HG03045 (cell line): Measurements from ENCODE around the gene ACRBP.

Experiments
- ATAC-seq: cut with Tn5 transposase; IDR thresholded peaks from one replicate; pipeline ENCODE4 v1.9.1; 2021; ENCODE audit warnings: mild to moderate bottlenecking, moderate library complexity; ENCODE audit not compliant: unreplicated experiment

The ACRBP gene

GRCh38 chr12:6650832-6651231 is 3.6 kb upstream of the ACRBP start:
- ATAC-seq = no peak

- ATAC-seq = no peak
Measured at GRCh38 chr12:6646276-6647082, 753 bp downstream of the ACRBP start.

GRCh38 chr12:6644903-6645302 is 2.3 kb downstream of the ACRBP start:
- no peak for ATAC-seq

- no peak for ATAC-seq
Measured at GRCh38 chr12:6644257-6644596, 3.0 kb downstream of the ACRBP start.

- no peak for ATAC-seq
Measured at GRCh38 chr12:6643569-6644256, 3.5 kb downstream of the ACRBP start.

- ATAC-seq = no peak
Measured at GRCh38 chr12:6641131-6641530, 6.1 kb downstream of the ACRBP start.

- no peak for ATAC-seq
Measured at GRCh38 chr12:6640497-6640896, 6.7 kb downstream of the ACRBP start.

- ATAC-seq = no peak
Measured at GRCh38 chr12:6639151-6639801, 8.0 kb downstream of the ACRBP start.

- no peak for ATAC-seq
Measured at GRCh38 chr12:6638305-6638704, 8.9 kb downstream of the ACRBP start.

- no peak for ATAC-seq
Measured at GRCh38 chr12:6635856-6636531, 11.2 kb downstream of the ACRBP start, which contains the start of gene LPAR5. Gene LPAR5, minus strand, starts transcription at chr12:6635959. Its CDS starts 14,711 bp downstream, at chr12:6621248.

GRCh38 chr12:6635375-6635855 is 11.8 kb downstream of the ACRBP start:
- no peak for ATAC-seq

GRCh38 chr12:6632026-6632983 is 14.9 kb downstream of the ACRBP start:
- ATAC-seq = peak; percentile 48

GRCh38 chr12:6631549-6631961 is 15.7 kb downstream of the ACRBP start:
- ATAC-seq = no peak

GRCh38 chr12:6630736-6631135 is 16.5 kb downstream of the ACRBP start:
- ATAC-seq = no peak

GRCh38 chr12:6627616-6628015 is 19.6 kb downstream of the ACRBP start:
- no peak for ATAC-seq

GRCh38 chr12:6626654-6627283 is 20.5 kb downstream of the ACRBP start:
- ATAC-seq = no peak

- ATAC-seq = no peak
Measured at GRCh38 chr12:6620885-6621274, 26.4 kb downstream of the ACRBP start.

- ATAC-seq = no peak
Measured at GRCh38 chr12:6620137-6620884, 26.9 kb downstream of the ACRBP start.
